Endometrial microvascular endothelial cells (primary cell): ENCODE results near the gene CEP170B. TPM values are rescaled to one million over a fixed set of nuclear protein-coding genes. Genes with fewer than 3 reads are reported as not detected.
"Not testable (repeated sequence)": the region's sequence is repeated elsewhere in the genome, so short reads cannot be mapped to it uniquely, and the experiment has no call there.

Experiments
- in situ Hi-C: cut with HindIII; loops from 2 replicates; pipeline ENCODE4 v1.10.0; 2017; ENCODE audit warnings: low sequenced_read_pairs, low pct_unique_long_range_greater_than_20kb; ENCODE audit errors: inconsistent ontology term
- total RNA-seq: library from RNA; depleted of rRNA; stranded (reverse); fragments of >200 nt; gene quantifications from one replicate; pipeline ENCODE4 v1.2.3, GENCODE V29; 2015; ENCODE audit errors: inconsistent ontology term

The CEP170B gene
- total RNA-seq, 1 donor from 2014 or later = 20.1 TPM

GRCh38 chr14:104886690-104887622 is 21.9 kb downstream of the CEP170B start:
- in situ Hi-C loops = no loop called here

GRCh38 chr14:104887623-104888488 is 22.8 kb downstream of the CEP170B start:
- in situ Hi-C loops = no loop called here

- in situ Hi-C loops = no loop called here
Observed at GRCh38 chr14:104888489-104889374, 23.7 kb downstream of the CEP170B start.

DNA sequence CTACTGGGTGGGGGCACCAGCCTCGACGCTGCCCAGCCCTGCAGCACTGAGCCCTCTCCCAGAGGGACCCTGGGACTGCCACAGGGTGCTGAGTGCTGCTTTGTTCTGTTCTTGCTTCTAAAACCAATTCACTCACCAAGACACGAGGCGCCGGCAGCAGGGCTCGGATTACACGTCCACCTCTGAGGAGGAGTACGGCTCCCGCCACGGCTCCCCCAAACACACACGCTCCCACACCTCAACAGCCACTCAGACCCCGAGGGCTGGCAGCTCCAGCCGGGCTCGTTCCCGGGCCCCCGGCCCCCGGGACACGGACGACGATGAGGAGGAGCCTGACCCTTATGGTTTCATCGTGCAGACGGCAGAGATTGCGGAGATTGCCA is 24.3 kb downstream of the CEP170B start:
- in situ Hi-C loops = no loop called here

DNA sequence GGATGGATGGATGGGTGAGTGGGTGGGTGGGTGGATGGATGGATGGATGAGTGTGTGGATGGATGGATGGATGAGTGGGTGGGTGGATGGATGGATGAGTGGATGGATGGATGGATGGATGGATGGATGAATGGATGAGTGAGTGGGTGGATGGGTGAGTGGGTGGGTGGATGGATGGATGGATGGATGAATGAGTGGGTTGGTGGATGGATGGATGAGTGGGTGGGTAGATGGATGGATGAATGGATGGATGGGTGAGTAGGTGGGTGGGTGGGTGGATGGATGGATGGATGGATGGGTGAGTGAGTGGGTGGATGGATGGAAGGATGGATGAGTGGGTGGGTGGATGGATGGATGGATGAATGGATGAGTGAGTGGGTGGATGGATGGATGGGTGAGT is 25.2 kb downstream of the CEP170B start:
- in situ Hi-C loops = not testable (repeated sequence)

- in situ Hi-C loops = no loop called here
Observed at GRCh38 chr14:104891121-104891551, 26.1 kb downstream of the CEP170B start.

GRCh38 chr14:104891664-104892530 is 26.8 kb downstream of the CEP170B start:
- in situ Hi-C loops = no loop called here

- in situ Hi-C loops = no loop called here
Observed at GRCh38 chr14:104892531-104893434, 27.7 kb downstream of the CEP170B start.

DNA sequence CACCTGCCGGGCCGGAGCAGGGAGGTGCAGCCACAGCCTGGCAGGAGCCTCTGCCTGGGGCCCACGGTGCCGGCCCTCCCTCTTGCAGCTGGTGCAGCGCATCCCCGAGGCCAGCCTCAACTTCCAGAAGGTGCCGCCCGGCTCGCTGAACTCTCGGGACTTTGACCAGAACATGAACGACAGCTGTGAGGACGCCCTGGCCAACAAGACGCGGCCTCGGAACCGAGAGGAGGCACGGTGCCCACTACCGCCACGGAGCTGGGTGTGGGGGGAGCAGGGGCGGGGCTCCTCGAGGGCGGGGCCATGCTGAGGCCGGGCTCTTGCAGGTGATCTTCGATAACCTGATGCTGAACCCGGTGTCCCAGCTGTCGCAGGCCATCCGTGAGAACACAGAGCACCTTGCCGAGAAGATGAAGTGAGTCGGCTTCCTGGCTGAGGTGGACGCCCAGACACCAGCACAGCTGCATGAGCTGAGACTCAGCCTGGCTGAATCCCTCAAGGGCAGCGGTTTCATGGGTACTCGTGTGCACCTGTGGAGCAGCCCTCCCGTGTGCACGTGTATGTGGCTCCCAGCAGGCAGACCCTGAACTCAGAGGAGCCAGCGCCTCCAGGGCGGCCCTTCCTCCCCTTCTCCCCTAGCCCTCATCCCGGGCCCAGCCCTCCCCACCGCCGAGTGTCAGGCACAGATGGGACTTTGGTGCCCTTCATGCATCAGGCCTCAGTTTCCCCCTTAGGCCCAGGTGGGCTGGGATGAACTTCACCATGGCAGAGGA is 28.6 kb downstream of the CEP170B start:
- in situ Hi-C loops = no loop called here

DNA sequence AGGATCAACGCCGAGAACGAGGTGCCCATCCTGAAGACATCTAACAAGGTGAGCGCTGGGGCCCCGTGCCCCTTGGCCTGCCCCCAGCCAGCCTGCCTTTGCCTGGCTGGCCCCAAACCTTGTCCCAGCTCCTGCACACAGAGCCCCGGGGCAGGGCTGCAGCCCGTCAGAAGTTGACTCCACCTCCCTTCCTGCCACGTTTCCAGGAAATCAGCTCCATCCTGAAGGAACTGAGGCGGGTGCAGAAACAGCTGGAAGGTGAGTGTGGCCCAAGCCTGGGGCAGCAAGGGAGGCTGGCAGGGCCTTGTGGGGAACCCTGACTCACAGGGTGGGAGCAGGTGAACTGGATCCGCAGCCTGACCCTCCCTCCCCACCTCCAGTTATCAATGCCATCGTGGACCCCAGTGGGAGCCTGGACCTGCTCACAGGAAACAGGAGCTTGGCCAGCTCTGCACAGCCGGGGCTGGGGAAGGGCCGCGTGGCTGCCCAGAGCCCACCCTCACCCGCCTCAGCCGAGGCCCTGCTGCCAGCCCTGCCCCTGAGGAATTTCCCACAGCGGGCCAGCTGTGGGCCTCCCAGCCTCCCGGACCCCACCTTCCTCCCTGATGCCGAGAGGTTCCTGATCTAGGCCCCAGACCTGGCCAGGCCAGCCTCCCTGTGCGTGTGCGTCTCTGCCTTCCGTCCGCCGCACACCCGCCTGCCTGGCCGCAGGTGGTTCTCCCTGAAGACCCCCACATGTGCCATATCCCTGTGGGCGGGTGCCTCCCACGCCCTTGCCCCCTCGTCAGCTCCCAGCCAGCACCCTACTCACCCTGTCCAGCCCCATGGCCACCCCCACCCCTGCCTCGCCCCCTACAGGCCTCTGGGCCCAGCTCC is 29.5 kb downstream of the CEP170B start:
- in situ Hi-C loops = no loop called here

- in situ Hi-C loops = no loop called here
Observed at GRCh38 chr14:104895207-104895785, 30.2 kb downstream of the CEP170B start.

- in situ Hi-C loops = no loop called here
Observed at GRCh38 chr14:104895786-104896661, 31.0 kb downstream of the CEP170B start.

- in situ Hi-C loops = no loop called here
Observed at GRCh38 chr14:104897330-104898194, 32.5 kb downstream of the CEP170B start.
